ENCODE data around the gene RGMA.

DNA sequence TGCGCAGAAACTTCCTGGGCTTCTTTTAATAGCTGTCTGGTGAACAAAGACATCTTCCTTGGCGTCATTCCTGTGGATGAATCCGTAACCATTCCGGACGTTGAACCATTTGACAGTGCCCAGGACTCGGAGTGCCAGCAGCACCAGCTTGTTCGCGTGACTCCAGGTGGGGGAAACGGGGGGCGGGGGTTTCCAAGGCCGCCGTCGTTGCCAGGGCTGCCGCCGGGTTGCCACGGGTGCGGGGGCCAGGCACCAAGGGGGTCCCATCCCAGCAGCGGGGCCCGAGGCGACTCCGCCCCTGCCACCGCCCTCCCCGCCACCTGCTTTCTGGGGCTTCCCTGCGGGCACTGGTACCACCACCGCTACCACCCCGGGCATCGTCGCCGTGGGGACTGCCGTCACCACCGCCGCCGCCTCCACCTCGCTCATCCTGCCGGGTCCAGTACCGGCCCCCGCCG is 22.8 kb downstream of the RGMA start:
- TF ChIP-seq, protein P1, sequence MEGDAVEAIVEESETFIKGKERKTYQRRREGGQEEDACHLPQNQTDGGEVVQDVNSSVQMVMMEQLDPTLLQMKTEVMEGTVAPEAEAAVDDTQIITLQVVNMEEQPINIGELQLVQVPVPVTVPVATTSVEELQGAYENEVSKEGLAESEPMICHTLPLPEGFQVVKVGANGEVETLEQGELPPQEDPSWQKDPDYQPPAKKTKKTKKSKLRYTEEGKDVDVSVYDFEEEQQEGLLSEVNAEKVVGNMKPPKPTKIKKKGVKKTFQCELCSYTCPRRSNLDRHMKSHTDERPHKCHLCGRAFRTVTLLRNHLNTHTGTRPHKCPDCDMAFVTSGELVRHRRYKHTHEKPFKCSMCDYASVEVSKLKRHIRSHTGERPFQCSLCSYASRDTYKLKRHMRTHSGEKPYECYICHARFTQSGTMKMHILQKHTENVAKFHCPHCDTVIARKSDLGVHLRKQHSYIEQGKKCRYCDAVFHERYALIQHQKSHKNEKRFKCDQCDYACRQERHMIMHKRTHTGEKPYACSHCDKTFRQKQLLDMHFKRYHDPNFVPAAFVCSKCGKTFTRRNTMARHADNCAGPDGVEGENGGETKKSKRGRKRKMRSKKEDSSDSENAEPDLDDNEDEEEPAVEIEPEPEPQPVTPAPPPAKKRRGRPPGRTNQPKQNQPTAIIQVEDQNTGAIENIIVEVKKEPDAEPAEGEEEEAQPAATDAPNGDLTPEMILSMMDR (IDR thresholded peaks at IDR 0.05; ENCODE audit: extremely low read depth in 1 of 2, insufficient read depth in 1 of 2, low read depth in 1 of 2, low read length in 2 of 2) = no peak
- TF ChIP-seq JUN (IDR thresholded peaks at IDR 0.05; ENCODE audit: borderline replicate concordance, insufficient read depth, insufficient read length, low read depth) (no peak), GATA2 (IDR thresholded peaks at IDR 0.05; ENCODE audit: insufficient read depth, insufficient read length, low read depth, low read length) (no peak)
